GM19324 (cell line): ENCODE results near the gene LRRC3.
"Not testable (repeated sequence)": the region's sequence is repeated elsewhere in the genome, so short reads cannot be mapped to it uniquely, and the experiment has no call there.

ENCODE experiments used
- ATAC-seq: cut with Tn5 transposase; IDR thresholded peaks from one replicate; pipeline ENCODE4 v1.9.1; 2021; ENCODE audit warnings: mild to moderate bottlenecking, moderate library complexity; ENCODE audit not compliant: unreplicated experiment, low FRiP score

Gene LRRC3, protein sequence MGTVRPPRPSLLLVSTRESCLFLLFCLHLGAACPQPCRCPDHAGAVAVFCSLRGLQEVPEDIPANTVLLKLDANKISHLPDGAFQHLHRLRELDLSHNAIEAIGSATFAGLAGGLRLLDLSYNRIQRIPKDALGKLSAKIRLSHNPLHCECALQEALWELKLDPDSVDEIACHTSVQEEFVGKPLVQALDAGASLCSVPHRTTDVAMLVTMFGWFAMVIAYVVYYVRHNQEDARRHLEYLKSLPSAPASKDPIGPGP

DNA sequence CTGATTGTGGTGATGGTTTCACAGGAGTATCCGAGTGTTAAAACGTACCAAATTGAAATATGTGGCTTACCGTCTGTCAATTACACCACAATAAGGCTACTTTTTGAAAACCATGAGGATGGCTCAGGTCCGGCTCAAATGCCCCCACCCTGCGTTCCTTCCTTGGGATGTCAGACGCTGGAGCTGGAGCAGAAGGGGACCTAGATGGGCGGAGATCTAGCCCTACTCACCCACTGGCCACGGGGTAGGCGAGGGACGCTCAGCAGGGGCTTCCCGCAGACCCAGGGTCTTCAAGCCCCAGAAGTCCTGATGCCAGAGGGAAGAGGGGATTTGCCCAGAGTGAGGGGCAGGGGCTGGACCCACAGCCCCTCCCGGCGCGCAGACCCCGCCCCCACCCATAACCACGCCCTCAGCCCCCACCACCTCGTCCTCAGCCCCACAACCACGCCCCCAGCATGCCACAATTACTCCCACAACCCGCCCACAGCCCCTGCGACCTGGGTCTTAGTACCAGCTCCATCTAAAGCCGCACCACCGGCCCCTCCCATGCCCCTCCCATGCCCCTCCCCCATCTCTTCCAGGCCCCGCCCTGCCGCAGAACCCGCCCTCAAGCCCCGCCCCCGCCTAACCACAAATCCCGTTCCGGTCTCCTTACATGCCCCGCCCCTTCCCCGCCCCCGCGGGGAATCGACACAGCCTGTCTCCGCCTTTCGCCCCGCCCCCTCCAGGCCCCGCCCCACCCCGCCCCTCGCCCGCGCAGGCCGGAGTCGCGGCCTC lies at the start of gene LRRC3:
LRRC3 (plus strand) TSS at position 764 of the 777 bp plus-strand sequence. CDS start 1,135 bp downstream, outside the sequence.
- no peak for ATAC-seq

DNA sequence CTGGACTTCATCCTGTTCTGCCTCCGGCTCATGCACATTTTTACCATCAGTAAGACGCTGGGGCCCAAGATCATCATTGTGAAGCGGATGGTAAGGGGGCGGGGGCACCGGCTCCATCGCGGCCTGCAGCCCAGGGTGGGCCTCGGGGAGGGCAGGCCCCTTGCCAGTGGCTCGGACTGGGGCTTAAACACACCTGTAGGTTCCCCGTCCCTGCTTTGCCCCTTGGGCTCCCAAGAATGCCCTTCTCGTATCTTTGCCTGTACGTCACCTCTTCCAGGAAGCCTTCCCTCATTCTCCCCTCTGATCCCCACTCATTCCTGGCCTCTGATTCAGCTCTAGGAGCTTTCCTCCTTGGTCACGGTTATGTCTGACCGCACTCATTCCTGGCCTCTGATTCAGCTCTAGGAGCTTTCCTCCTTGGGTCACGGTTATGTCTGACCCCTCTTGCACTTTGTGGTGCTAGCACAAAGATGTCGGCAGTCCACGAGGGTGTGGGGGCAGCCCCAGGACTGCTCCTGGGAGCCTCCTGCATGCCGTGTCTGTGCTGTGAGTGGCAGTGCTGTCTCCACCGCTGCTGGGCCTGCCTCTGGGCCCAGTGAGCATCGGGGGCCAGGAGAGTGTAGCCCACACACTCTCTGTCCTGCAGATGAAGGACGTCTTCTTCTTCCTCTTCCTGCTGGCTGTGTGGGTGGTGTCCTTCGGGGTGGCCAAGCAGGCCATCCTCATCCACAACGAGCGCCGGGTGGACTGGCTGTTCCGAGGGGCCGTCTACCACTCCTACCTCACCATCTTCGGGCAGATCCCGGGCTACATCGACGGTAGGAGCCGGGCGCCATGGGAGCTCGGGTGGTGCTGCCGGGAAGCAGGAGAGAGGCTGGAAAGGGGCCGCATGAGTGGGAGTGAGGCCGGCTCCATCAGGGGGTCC lies 49.1 kb upstream of the LRRC3 start:
- no peak for ATAC-seq

DNA sequence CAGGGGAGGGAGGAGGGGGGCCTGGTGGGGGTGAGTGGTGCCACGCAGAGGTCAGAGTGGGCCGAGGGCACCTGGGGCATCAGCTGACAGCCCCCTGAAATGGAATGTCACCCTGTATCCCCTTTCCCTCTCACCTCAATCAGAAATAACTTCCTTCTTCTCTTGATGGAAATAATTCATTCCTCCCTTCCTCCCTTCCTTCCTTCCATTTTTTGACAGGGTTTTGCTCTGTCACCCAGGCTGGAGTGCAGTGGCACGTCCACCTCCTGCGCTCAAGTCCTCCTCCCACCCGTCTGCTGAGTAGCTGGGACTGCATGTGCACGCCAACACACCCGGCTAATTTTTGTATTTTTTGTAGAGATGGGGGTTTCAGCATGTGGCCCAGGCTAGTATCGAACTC lies 48.4 kb upstream of the LRRC3 start:
- ATAC-seq = no peak

DNA sequence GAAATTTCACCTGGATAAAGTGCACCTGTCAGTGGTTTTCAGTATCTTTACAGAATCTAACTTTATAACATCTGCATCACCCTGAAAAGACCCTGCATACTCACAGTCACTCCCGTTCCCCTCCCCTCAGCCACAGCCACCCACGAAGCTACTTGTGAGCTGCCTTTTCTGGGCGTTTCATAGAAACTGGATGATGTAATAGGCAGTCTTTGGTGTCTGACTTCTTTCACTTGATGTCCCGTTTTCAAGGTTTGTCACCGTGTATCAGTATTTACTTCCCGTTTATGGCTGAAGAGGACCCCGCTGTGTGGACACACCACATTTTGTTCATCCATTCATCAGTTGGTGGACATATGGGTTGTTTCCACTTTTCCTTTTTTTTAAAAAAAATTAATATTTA lies 47.8 kb upstream of the LRRC3 start:
- ATAC-seq = no peak

DNA sequence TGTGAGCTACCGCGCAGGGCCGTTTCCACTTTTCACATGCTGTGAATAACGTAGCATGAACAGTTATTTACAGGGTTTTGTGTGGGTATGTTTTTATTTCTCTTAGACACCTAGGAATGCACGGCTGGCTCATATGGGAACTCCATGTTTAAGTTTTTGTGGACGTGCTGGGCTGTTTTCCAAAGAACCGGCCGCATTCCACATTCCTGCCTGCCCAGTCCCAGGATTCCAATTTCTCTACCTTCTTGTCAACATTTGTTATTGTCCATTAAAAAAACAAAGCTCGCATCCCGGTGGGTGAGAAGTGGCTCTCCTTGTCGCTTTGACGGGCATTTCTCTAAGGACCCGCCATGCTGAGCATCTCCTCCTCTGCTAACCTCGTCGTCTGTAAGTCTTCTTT lies 47.1 kb upstream of the LRRC3 start:
- ATAC-seq = no peak

DNA sequence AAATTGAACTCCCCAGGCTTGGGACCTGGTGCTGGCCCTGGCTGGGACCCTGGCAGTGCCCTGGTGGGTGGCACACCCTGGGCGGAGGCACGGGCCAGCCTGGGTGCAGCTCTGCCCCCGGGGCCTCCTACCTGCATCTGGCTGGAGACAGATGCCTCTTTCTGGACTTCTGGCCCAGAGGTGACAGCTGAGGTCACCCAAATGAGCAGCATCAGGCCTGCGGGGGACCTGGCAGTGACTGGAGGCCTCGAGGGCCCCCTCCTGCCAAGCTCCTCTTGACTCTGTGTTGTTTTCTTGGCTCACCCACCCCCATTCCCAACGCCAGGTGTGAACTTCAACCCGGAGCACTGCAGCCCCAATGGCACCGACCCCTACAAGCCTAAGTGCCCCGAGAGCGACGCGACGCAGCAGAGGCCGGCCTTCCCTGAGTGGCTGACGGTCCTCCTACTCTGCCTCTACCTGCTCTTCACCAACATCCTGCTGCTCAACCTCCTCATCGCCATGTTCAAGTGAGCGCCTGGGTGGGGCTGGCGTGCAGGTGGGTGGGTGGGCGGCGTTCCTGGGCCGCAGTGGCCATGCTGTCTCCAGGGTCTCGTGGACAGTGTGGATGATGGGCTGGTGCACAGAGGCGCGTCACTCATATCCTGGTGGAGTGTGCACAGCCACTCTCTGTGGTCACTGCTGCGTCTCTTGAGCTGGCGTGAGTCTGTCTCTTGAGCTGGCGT lies 41.6 kb upstream of the LRRC3 start:
- ATAC-seq = no peak

GRCh38 chr21:44414291-44415072 lies 40.8 kb upstream of the LRRC3 start:
- ATAC-seq = no peak

GRCh38 chr21:44415073-44416025 lies 40.0 kb upstream of the LRRC3 start:
- no peak for ATAC-seq

DNA sequence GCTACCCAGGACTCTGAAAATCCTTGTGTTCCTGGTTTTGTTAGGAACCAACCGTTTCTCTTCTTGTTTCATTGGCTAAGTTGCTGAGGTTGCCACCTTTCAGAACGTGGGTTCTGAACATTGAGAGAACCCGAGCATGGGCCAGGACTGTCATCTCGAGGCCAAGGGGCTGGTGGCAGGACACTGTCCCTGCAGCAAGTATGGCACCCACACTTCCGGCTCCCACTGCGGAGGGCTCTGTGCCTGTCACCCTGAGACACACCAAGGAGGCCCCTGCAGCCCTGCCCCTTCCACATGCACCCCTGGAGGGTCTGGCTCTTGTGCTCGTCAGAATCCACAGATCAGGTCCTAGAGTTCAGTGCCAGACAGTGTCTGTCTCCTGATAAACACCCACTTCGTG lies 39.1 kb upstream of the LRRC3 start:
- ATAC-seq = no peak

GRCh38 chr21:44417621-44418107 lies 37.6 kb upstream of the LRRC3 start:
- ATAC-seq = not testable (repeated sequence)

DNA sequence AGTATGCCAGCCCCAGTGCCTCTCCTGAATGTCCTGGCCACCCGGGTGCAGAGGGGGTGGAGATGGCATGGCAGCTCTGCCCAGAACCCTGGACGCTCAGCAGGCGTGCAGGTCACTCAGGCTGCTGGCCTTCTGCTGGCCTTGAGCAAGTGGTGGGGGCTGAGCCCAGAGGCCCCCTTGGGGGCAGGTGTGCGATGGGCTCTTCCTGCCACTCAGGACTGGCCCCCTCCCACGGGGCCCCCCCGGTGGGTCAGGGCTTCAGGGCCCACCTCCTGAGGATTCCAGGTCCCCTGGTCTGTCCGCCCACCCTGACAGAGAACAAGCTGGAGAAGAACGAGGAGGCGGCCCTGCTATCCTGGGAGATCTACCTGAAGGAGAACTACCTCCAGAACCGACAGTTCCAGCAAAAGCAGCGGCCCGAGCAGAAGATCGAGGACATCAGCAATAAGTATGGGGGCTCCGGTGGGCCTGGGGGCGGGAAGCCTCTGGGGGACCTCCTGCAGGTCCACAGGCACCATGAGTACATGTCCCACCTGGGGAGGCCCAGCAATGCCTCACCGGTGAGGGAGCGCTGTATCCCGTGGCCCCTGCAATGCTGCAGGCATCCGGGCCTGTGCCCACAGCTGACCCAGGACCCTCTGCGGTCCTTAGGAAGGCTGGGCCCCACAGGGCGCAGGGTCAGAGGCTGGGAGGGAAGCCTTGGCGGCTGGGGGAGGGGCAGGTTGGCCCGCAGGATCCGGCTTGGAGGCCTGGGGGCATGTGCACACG lies 37.0 kb upstream of the LRRC3 start:
- no peak for ATAC-seq

- no peak for ATAC-seq
Measured at GRCh38 chr21:44418876-44419230, 36.5 kb upstream of the LRRC3 start.

DNA sequence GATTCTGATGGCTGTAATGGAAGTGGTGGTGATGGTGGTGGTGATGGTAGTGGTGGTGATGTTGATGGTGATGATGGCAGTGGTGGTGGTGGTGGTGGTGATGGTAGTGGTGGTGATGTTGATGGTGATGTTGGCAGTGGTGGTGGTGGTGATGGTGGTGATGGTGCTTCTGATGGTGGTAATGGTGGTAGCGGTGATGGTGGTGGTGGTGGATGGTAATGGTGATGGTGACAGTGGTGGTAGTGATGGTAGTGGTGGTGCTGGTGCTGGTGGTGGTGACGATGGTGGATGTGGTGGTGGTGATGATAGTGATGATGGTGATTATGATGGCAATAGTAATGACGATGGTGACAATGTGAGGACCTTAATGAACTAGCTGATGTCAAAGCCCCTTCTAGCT lies 35.6 kb upstream of the LRRC3 start:
- no peak for ATAC-seq

DNA sequence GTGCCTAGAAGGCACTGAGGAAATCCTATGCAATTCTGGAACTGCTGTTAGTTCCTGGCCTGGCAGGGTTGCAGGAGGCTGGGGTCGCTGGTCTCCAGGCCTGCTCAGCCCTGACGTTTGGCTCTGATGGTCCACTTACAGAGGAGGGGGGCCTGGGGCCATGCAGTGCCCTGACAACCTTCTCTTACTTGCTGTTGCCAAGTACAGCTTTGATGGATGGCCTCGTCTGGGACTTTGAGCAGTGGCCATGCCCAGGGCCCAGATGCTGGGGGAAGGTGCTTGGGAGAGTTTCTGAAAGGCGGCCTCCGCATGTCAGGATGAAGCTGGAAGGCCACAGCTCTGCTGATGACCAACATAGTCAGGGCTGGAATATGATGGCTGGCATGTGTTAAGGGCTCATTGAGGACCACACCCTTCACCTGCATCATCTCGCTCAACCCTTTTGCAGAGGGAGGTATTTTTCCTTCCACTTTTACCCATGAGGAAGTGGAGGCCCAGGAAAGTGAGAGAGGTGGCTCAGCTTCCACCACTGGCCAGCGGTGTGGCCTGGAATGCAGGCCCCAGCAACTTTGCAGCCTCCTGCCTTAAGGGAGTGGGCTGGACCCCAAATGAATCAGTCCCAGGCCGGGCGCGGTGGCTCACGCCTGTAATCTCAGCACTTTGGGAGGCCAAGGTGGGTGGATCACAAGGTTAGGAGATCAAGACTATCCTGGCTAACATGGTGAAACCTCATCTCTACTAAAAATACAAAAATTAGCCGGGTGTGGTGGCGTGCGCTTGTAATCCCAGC lies 34.7 kb upstream of the LRRC3 start:
- ATAC-seq = no peak

GRCh38 chr21:44421901-44422840 lies 33.1 kb upstream of the LRRC3 start:
- no peak for ATAC-seq

DNA sequence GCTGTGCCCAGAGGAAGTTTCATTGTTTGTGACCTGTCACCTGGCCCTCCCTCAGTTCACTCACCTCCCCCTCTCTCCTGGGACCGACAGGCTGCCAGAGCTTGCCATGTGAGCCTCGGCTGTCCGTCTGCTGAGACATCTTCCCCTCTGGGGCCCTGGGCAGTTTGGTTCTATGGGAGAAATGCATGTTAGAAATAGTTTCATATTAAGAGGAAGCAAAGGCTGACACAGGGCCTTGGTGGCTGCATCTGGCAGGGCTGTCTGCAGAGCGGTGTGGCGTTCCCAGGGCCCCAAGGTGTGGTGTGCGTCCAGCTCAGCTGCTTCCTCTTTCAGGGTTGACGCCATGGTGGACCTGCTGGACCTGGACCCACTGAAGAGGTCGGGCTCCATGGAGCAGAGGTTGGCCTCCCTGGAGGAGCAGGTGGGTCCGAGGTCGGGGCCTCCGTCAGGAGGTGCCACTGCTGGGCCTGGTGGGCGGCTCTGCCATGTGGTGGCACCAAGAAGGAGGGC lies 31.9 kb upstream of the LRRC3 start:
- no peak for ATAC-seq
